Endothelial cell of umbilical vein (primary cell): ENCODE results near the gene HPGD. TPM values are rescaled to one million over a fixed set of nuclear protein-coding genes. Genes with fewer than 3 reads are reported as not detected.

Experiments
- BruUV-seq: library from RNA; stranded (reverse); fragments of 400-500 nt; replicated peaks from 2 replicates; lab custom pipeline; 2021; lab: Mats Ljungman, UMichigan
- CTCF ChIA-PET: fragments of 300-600, 350-600 bp; sonication (Branson Sonifier 250); formaldehyde crosslinking; loops from one replicate; lab custom pipeline; 2021; ENCODE audit warnings: antibody characterized with exemption, inconsistent platforms; lab: Charles Lee
- POLR2A ChIA-PET: fragments of 300-600, 350-600 bp; sonication (Branson Sonifier 250); formaldehyde crosslinking; loops from one replicate; lab custom pipeline; 2021; ENCODE audit warnings: antibody characterized with exemption, inconsistent platforms; lab: Charles Lee
- DNase-seq: peaks from one replicate; pipeline ENCODE4 v3.0.0-alpha.2; 2011; ENCODE audit warnings: low read depth, low spot score
- FAIRE-seq: peaks from 2 replicates; lab custom pipeline; 2011; peaks lifted over from hg19 to GRCh38; lab: Jason Lieb, UNC
- H2AFZ ChIP-seq: 2 replicates; pipeline ENCODE4 v1.6.0; 2012; ENCODE audit warnings: low read depth, low read length, control low read depth, inconsistent platforms
- H3K27ac ChIP-seq: 2 replicates; pipeline ENCODE4 v1.5.1; 2011; ENCODE audit warnings: low read depth, mild to moderate bottlenecking, control low read depth, low read length, moderate library complexity; ENCODE audit not compliant: insufficient read depth
- H3K27me3 ChIP-seq, 2 experiments: 2 replicates each; pipeline versions ENCODE4 v1.6.0 to v1.6.1; 2011; ENCODE audit warnings: low read length in 2 of 2, mixed read lengths in 1 of 2; ENCODE audit not compliant: control insufficient read depth in 2 of 2, insufficient read depth in 2 of 2
- H3K36me3 ChIP-seq, 2 experiments: 2 replicates in 1 of 2; 3 replicates in 1 of 2; pipeline ENCODE4 v1.5.1; 2011; ENCODE audit warnings: low read length in 2 of 2, mild to moderate bottlenecking in 1 of 2, moderate library complexity in 1 of 2; ENCODE audit not compliant: control insufficient read depth in 2 of 2, insufficient read depth in 2 of 2; ENCODE audit errors: extremely low read depth in 1 of 2
- H3K4me1 ChIP-seq: 3 replicates; pipeline ENCODE4 v1.5.1; 2011; ENCODE audit warnings: mild to moderate bottlenecking, low read length; ENCODE audit not compliant: control insufficient read depth, insufficient read depth; ENCODE audit errors: extremely low read depth
- H3K4me2 ChIP-seq: 2 replicates; pipeline ENCODE4 v1.6.1; 2011; ENCODE audit warnings: low read length, control low read depth, mixed read lengths; ENCODE audit not compliant: insufficient read depth
- H3K4me3 ChIP-seq, 3 experiments: fragments of 200-600 bp in 1 of 3; sonication (generic), shearing (Covaris generic) in 1 of 3; replicated peaks in 1 of 3; 2 replicates each; pipeline ENCODE4 v1.5.1; 2011 to 2016; ENCODE audit warnings: control low read depth in 3 of 3, low read length in 3 of 3, mild to moderate bottlenecking in 2 of 3, inconsistent platforms in 1 of 3, low read depth in 1 of 3, moderate library complexity in 1 of 3; ENCODE audit not compliant: insufficient read depth in 1 of 3
- H3K79me2 ChIP-seq: 2 replicates; pipeline ENCODE4 v1.6.0; 2012; ENCODE audit warnings: low read length, inconsistent platforms; ENCODE audit not compliant: control insufficient read depth, insufficient read depth
- H3K9ac ChIP-seq: replicated peaks from 2 replicates; pipeline ENCODE3; 2011; ENCODE audit warnings: low read length, control low read depth; ENCODE audit not compliant: insufficient read depth; ENCODE audit errors: extremely low read depth
- H3K9me1 ChIP-seq: replicated peaks from 3 replicates; pipeline ENCODE4 v1.6.0; 2011; ENCODE audit warnings: mild to moderate bottlenecking, low read length; ENCODE audit not compliant: control insufficient read depth, insufficient read depth; ENCODE audit errors: extremely low read depth
- H3K9me3 ChIP-seq: replicated peaks from 2 replicates; pipeline ENCODE4 v1.5.1; 2012; ENCODE audit warnings: low read length, inconsistent platforms; ENCODE audit not compliant: control insufficient read depth, insufficient read depth
- H4K20me1 ChIP-seq: replicated peaks from 2 replicates; pipeline ENCODE3; 2011; ENCODE audit warnings: mild to moderate bottlenecking, low read length; ENCODE audit not compliant: control insufficient read depth, insufficient read depth; ENCODE audit errors: extremely low read depth
- EZH2 ChIP-seq: IDR thresholded peaks from 2 replicates; pipeline ENCODE4 v1.6.1; 2012; ENCODE audit warnings: borderline replicate concordance, low read depth, mild to moderate bottlenecking, moderate library complexity, low read length, inconsistent platforms; ENCODE audit not compliant: severe bottlenecking
- FOS ChIP-seq: IDR thresholded peaks from 2 replicates; pipeline ENCODE4 v1.6.1; 2011; ENCODE audit warnings: mild to moderate bottlenecking, low read length, moderate library complexity, borderline replicate concordance; ENCODE audit not compliant: insufficient read depth
- GATA2 ChIP-seq: IDR thresholded peaks from 2 replicates; pipeline ENCODE4 v1.7.0; 2011; ENCODE audit warnings: low read depth, mild to moderate bottlenecking, moderate library complexity, mixed read lengths, low read length; ENCODE audit not compliant: insufficient read length, insufficient read depth
- JUN ChIP-seq: IDR thresholded peaks from 2 replicates; pipeline ENCODE4 v1.6.1; 2011; ENCODE audit warnings: borderline replicate concordance, low read depth; ENCODE audit not compliant: insufficient read length, insufficient read depth
- MYC ChIP-seq: IDR thresholded peaks from one replicate; pipeline ENCODE4 v1.6.1; 2011; ENCODE audit warnings: mild to moderate bottlenecking, low read depth, low read length
- POLR2A ChIP-seq: IDR thresholded peaks from 2 replicates; pipeline ENCODE4 v1.6.1; 2012; ENCODE audit warnings: low read depth, mild to moderate bottlenecking, control low read depth, low read length
- POLR2AphosphoS5 ChIP-seq: IDR thresholded peaks from 2 replicates; pipeline ENCODE4 v1.6.1; 2012; ENCODE audit warnings: low read depth, mild to moderate bottlenecking, control low read depth, low read length, moderate library complexity; ENCODE audit not compliant: insufficient read depth
- dilution Hi-C: fragments of 300-500 bp; cut with MboI; formaldehyde crosslinking; loops from one replicate; pipeline ENCODE4 v1.15.0; 2019; ENCODE audit warnings: low sequenced_read_pairs; ENCODE audit not compliant: extremely low pct_ligation_motif_present
- intact Hi-C: fragments of 100-400 bp; cut with micrococcal nuclease; formaldehyde crosslinking; loops from one replicate; pipeline ENCODE4 v1.10.0; 2022
- polyA plus RNA-seq, 4 experiments: library from polyadenylated mRNA; depleted of rRNA in 3 of 4; stranded (reverse) in 3 of 4; unstranded in 1 of 4; fragments of >200 nt; gene quantifications; 2 replicates each; pipeline versions ENCODE4 v1.2.1 to v1.2.3, GENCODE V29; 2011 to 2012; ENCODE audit warnings: missing spikeins in 1 of 4
- total RNA-seq: library from RNA; stranded (reverse); gene quantifications from 2 replicates; pipeline ENCODE4 v1.2.3, GENCODE V29; 2021
- TF ChIP-seq, protein P1 (sequence below), 2 donors: IDR thresholded peaks; 1 replicate in 1 of 2; 2 replicates in 1 of 2; pipeline ENCODE4 v1.5.1; 2011; ENCODE audit warnings: low read length in 2 of 2, mild to moderate bottlenecking in 2 of 2, moderate library complexity in 2 of 2, control low read depth in 1 of 2, inconsistent platforms in 1 of 2, low read depth in 1 of 2; ENCODE audit not compliant: insufficient read depth in 1 of 2; ENCODE audit errors: extremely low read depth in 1 of 2
- TF ChIP-seq, protein P2 (sequence below): IDR thresholded peaks from 2 replicates; pipeline ENCODE4 v1.6.1; 2011; ENCODE audit not compliant: insufficient read depth, insufficient read length

Gene HPGD
- total and polyA plus RNA-seq, 2 donors (not counting 3 experiments of a cell fraction or from before 2014, with no cell fraction given): not detected

DNA sequence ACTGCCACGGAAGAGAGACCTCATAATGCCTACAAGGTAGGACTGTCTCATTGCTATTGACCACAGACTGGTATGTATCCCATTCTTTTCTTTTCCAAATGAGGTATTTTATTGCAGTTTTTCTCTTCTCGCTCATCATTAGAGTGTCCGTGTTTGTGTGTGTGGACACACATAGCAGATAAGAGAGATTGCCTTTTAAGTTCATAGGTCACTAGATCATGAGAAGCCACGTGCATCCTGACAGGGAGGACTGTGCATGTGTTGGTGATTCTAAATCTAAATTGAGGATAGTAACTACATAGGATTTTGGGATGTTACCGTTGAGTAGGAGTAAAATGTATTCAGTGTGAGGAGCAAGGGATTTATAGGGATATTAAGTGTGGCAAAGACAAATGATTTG lies 37.3 kb downstream of the HPGD start:
- no peaks in the 10 kb centered on the region for H3K27me3 ChIP-seq
- ChIA-PET POLR2A (no interaction called here), CTCF (no interaction called here)
- H4K20me1 ChIP-seq: no peaks in the 10 kb centered on the region
- H3K9me3 ChIP-seq: no peaks in the 10 kb centered on the region
- no peak overlapping the region for H3K4me2 ChIP-seq
- DNase-seq (no peak), FAIRE-seq (no peak)
- no TSS peak for BruUV-seq
- no peaks in the 10 kb centered on the region for H3K4me1 ChIP-seq
- no peak overlapping the region for H3K4me3 ChIP-seq
- H3K9ac ChIP-seq: no peak overlapping the region
- no peaks in the 10 kb centered on the region for H3K79me2 ChIP-seq
- no peak overlapping the region for H2AFZ ChIP-seq
- H3K27ac ChIP-seq: no peak overlapping the region
- dilution Hi-C loops (no loop called here), intact Hi-C loops (no loop called here)
- H3K36me3 ChIP-seq: no peaks in the 10 kb centered on the region
- H3K9me1 ChIP-seq: no peaks in the 10 kb centered on the region
- TF ChIP-seq, protein P1, sequence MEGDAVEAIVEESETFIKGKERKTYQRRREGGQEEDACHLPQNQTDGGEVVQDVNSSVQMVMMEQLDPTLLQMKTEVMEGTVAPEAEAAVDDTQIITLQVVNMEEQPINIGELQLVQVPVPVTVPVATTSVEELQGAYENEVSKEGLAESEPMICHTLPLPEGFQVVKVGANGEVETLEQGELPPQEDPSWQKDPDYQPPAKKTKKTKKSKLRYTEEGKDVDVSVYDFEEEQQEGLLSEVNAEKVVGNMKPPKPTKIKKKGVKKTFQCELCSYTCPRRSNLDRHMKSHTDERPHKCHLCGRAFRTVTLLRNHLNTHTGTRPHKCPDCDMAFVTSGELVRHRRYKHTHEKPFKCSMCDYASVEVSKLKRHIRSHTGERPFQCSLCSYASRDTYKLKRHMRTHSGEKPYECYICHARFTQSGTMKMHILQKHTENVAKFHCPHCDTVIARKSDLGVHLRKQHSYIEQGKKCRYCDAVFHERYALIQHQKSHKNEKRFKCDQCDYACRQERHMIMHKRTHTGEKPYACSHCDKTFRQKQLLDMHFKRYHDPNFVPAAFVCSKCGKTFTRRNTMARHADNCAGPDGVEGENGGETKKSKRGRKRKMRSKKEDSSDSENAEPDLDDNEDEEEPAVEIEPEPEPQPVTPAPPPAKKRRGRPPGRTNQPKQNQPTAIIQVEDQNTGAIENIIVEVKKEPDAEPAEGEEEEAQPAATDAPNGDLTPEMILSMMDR (IDR thresholded peaks at IDR 0.05; ENCODE audit: extremely low read depth in 1 of 2, insufficient read depth in 1 of 2, low read depth in 1 of 2, low read length in 2 of 2): no peak
- TF ChIP-seq POLR2AphosphoS5: no peak
- no peak for TF ChIP-seq FOS
- TF ChIP-seq GATA2: no peak
- TF ChIP-seq MYC: no peak
- TF ChIP-seq, protein P2, sequence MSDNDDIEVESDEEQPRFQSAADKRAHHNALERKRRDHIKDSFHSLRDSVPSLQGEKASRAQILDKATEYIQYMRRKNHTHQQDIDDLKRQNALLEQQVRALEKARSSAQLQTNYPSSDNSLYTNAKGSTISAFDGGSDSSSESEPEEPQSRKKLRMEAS: no peak
- no peak for TF ChIP-seq JUN
- no peak for TF ChIP-seq EZH2
- no peak for TF ChIP-seq POLR2A
